NCI-H526 treated with DMSO at 0.1 percent for 48 hours (cell line): ENCODE measurements around the gene UBE3B.

Source experiments
- DNase-seq: peaks from one replicate; lab custom pipeline; 2025; lab: John Stamatoyannopoulos, UW

The UBE3B gene

GRCh38 chr12:109552971-109553370 is 75.5 kb downstream of the UBE3B start:
- DNase-seq = no peak

GRCh38 chr12:109553483-109553882 is 76.0 kb downstream of the UBE3B start:
- DNase-seq = no peak

GRCh38 chr12:109553906-109554500 is 76.6 kb downstream of the UBE3B start:
- no peak for DNase-seq

- no peak for DNase-seq
Observed at GRCh38 chr12:109554761-109555160, 77.3 kb downstream of the UBE3B start.

GRCh38 chr12:109555431-109556315 is 78.2 kb downstream of the UBE3B start:
- DNase-seq = no peak

GRCh38 chr12:109557200-109557599 is 79.8 kb downstream of the UBE3B start:
- DNase-seq = no peak

- no peak for DNase-seq
Observed at GRCh38 chr12:109557805-109558204, 80.4 kb downstream of the UBE3B start.

- DNase-seq = no peak
Observed at GRCh38 chr12:109558374-109559199, 81.2 kb downstream of the UBE3B start.

GRCh38 chr12:109559200-109559505 is 81.7 kb downstream of the UBE3B start:
- DNase-seq = no peak

- no peak for DNase-seq
Observed at GRCh38 chr12:109559601-109560000, 82.2 kb downstream of the UBE3B start.

- DNase-seq = no peak
Observed at GRCh38 chr12:109560867-109561710, 83.7 kb downstream of the UBE3B start.

- no peak for DNase-seq
Observed at GRCh38 chr12:109561711-109562030, 84.2 kb downstream of the UBE3B start.

- no peak for DNase-seq
Observed at GRCh38 chr12:109562871-109563270, 85.4 kb downstream of the UBE3B start.

- DNase-seq = no peak
Observed at GRCh38 chr12:109563291-109564284, 86.2 kb downstream of the UBE3B start.

GRCh38 chr12:109566424-109566823 is 89.0 kb downstream of the UBE3B start:
- no peak for DNase-seq

- no peak for DNase-seq
Observed at GRCh38 chr12:109567296-109567695, 89.9 kb downstream of the UBE3B start.

GRCh38 chr12:109567967-109568366 is 90.5 kb downstream of the UBE3B start:
- DNase-seq = no peak

GRCh38 chr12:109568486-109568885 is 91.1 kb downstream of the UBE3B start:
- DNase-seq = no peak

- no peak for DNase-seq
Observed at GRCh38 chr12:109571773-109572505, 94.5 kb downstream of the UBE3B start.

- no peak for DNase-seq
Observed at GRCh38 chr12:109572506-109572845, 95.0 kb downstream of the UBE3B start.
